GM19099 (cell line): ENCODE measurements around the gene NIPSNAP3A.

Source experiments
- POLR2A ChIP-seq: IDR thresholded peaks from 3 replicates; pipeline ENCODE4 v1.6.1; 2011; ENCODE audit warnings: low read depth; ENCODE audit not compliant: insufficient read length; ENCODE audit errors: extremely low read depth

Gene NIPSNAP3A

GRCh38 chr9:104747565-104748358 lies at the start of gene NIPSNAP3A:
TSS of gene NIPSNAP3A (plus strand) at chr9:104747683. CDS start at chr9:104747793, 110 bp downstream.
- peak; percentile 62 for TF ChIP-seq POLR2A

- no peak for TF ChIP-seq POLR2A
Measured at GRCh38 chr9:104700306-104700705, 47.2 kb upstream of the NIPSNAP3A start.

GRCh38 chr9:104711604-104712003 lies 35.9 kb upstream of the NIPSNAP3A start:
- no peak for TF ChIP-seq POLR2A

GRCh38 chr9:104725014-104725413 lies 22.5 kb upstream of the NIPSNAP3A start:
- TF ChIP-seq POLR2A, result no peak

GRCh38 chr9:104738452-104738851 lies 9.0 kb upstream of the NIPSNAP3A start:
- TF ChIP-seq POLR2A, result no peak

GRCh38 chr9:104740621-104741020 lies 6.9 kb upstream of the NIPSNAP3A start:
- TF ChIP-seq POLR2A, result no peak

- TF ChIP-seq POLR2A, result no peak
Measured at GRCh38 chr9:104743376-104743985, 4.0 kb upstream of the NIPSNAP3A start.

GRCh38 chr9:104745852-104746251 lies 1.6 kb upstream of the NIPSNAP3A start:
- no peak for TF ChIP-seq POLR2A

GRCh38 chr9:104746285-104746684 lies 1.2 kb upstream of the NIPSNAP3A start:
- no peak for TF ChIP-seq POLR2A

GRCh38 chr9:104746798-104747197 lies 685 bp upstream of the NIPSNAP3A start:
- no peak for TF ChIP-seq POLR2A

- no peak for TF ChIP-seq POLR2A
Measured at GRCh38 chr9:104747245-104747564, 278 bp upstream of the NIPSNAP3A start.

- TF ChIP-seq POLR2A, result no peak
Measured at GRCh38 chr9:104748359-104749031, 1.0 kb downstream of the NIPSNAP3A start.

GRCh38 chr9:104750185-104750767 lies 2.8 kb downstream of the NIPSNAP3A start:
- peak; percentile 13 for TF ChIP-seq POLR2A

GRCh38 chr9:104758974-104759373 lies 11.5 kb downstream of the NIPSNAP3A start:
- TF ChIP-seq POLR2A, result no peak

- no peak for TF ChIP-seq POLR2A
Measured at GRCh38 chr9:104765138-104765537, 17.7 kb downstream of the NIPSNAP3A start.
